HG03139 (cell line): Measurements from ENCODE around the gene MPHOSPH8.
"Not testable (repeated sequence)": the region's sequence is repeated elsewhere in the genome, so short reads cannot be mapped to it uniquely, and the experiment has no call there.

Source experiments
- ATAC-seq: cut with Tn5 transposase; IDR thresholded peaks from one replicate; pipeline ENCODE4 v1.9.1; 2021; ENCODE audit not compliant: unreplicated experiment

MPHOSPH8 gene

GRCh38 chr13:19680751-19681150, 47.3 kb downstream of the MPHOSPH8 start:
- ATAC-seq, result no peak

DNA sequence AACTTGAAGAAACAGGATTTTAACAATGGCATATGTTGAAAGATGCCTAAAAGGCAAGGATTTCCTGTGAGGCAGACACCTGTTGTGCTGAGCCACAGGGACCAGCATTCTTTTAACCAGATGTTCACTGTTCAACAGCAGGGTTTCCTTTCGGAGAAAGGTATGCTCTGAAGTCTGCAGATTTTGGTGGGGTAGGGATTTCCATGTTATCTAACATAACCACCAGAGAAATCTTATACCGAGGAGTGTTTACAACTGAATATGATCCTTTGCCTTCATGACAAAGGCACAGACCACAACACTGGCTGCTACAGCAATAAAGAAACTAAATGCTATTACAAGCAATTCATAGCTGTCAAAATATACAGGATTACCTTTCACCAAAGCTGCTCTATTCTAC, 48.1 kb downstream of the MPHOSPH8 start:
- ATAC-seq, result no peak

DNA sequence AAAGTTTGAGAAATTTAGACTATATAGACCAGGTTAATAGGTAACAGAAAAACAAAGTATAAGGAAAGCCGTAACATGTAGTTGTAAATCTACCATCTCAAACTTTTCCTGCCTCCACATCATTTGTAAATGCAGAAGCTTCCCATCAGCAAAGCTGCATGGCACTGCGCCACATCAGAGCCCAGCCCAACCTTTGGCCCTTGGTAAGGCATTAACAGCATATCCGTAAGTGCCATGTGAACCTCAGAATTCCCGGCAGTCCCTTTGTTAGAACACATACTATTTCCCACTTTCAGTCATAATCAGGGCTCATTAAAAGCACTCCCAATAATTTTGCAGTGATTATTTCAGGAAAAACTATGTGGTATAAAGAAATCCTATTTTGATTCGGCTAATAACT, 51.6 kb downstream of the MPHOSPH8 start:
- ATAC-seq, result no peak

GRCh38 chr13:19685437-19685836, 52.0 kb downstream of the MPHOSPH8 start:
- no peak for ATAC-seq

- not testable (repeated sequence) for ATAC-seq
Observed at GRCh38 chr13:19691447-19691846, 58.0 kb downstream of the MPHOSPH8 start.

GRCh38 chr13:19695428-19695827, 62.0 kb downstream of the MPHOSPH8 start:
- no peak for ATAC-seq

DNA sequence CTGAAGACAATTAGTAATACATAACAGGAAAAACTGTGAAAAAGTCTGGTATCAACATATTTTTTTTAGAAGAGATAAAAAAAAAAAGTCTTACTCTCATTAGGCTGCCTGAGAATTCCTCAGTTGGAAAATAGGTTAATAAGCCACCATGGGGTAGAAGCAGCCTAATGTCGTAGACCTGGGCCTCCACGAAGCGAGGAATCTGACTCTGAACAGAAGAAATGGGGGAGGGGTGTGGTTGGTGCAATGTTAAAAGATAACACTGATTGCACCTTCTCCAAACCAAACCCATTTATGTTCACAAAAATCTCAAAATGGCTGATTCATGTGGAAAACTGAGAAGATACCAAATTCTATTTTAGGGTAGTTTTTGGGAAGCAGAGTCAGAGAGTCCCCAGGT, 62.4 kb downstream of the MPHOSPH8 start:
- ATAC-seq, result no peak

DNA sequence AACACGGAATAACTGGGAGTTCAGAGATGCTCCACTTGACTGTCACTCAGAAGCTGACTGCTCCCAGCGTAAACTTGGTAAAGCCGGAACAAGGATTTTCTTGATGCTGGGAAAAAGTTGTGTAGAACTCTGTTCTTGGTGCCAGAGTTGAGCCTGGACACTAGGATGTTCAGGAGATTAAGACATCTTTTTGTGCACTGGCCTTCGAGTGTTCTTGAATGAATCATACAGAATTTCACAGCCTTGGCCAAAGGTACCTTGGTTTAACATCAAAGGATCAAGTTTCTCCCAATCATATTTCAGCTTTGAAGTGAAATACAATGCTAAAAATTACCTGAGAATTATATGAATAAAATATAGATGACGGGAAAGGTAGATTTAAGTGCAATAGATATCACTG, 67.5 kb downstream of the MPHOSPH8 start:
- ATAC-seq, result not testable (repeated sequence)

GRCh38 chr13:19701619-19702018, 68.2 kb downstream of the MPHOSPH8 start:
- ATAC-seq, result not testable (repeated sequence)

DNA sequence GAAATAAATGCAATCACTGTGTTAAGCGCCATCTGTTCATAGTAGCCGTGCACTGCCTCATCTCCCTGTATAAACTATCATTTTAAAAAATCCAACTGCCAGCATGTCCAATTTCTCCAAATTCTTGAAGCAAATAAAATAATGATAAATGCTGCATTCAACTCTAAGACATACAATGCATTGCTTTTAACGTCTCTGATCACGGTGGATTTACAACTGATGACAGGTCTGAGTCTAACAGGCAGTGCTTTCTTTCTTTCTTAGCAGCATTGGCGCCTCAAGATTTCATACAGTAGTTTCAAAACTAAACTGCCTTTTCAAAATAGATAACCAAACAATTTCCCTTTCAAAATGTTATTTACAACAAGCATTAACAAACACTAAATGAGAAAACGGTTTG, 70.8 kb downstream of the MPHOSPH8 start:
- not testable (repeated sequence) for ATAC-seq

- not testable (repeated sequence) for ATAC-seq
Observed at GRCh38 chr13:19709039-19709438, 75.6 kb downstream of the MPHOSPH8 start.

GRCh38 chr13:19709782-19710181, 76.3 kb downstream of the MPHOSPH8 start:
- not testable (repeated sequence) for ATAC-seq

GRCh38 chr13:19713186-19713965, 79.9 kb downstream of the MPHOSPH8 start:
- ATAC-seq, result no peak

GRCh38 chr13:19720039-19720438, 86.6 kb downstream of the MPHOSPH8 start:
- ATAC-seq, result no peak
